Measurements from ENCODE around the gene OGFR.

Gene OGFR

GRCh38 chr20:62792182-62792939, 12.3 kb upstream of the OGFR start:
- TF ChIP-seq CTCF (IDR thresholded peaks at IDR 0.05; ENCODE audit: extremely low read depth, missing control alignments): no peak
- DNase-seq (ENCODE audit: low spot score): no peak

DNA sequence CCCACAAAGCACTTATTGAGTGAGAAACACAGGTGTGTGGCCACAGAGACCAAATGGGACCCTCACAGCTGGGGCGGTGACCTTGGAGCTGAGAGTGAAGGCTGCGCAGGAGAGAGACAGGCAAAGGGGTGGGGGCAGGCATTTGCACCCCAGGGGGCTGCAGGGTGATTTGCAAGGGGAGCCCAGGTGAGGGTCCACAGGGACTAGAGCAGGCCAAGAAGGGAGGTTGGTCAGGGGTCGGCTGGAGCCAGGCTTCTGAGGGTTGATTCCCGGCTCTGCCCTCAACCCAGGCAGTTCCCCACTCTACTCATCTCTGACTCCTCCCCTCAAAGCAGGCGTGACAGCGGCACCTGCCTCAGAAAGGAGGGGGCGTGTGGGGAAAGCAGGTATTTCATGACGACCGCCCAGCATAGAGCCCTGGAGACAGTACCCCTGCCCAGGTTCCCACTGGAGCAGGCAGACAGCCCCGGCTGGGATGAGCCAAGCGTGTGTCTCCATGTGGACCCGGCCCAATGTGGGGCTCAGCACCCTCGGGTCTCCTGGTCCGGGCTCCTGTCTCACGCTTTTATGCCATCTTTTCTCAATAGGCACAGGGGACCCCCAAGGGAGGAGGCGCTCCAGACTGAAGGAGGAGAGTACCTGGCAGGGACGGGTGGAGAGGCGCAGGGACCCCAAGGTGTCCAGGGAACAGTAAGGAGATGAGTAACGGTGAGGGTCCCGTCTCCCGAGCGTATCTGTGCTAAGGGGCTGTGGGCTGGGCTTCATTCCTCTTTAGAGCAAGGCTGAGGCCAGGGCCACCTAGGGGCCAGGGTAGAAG, 11.5 kb upstream of the OGFR start:
- no peak for DNase-seq (ENCODE audit: low spot score)

DNA sequence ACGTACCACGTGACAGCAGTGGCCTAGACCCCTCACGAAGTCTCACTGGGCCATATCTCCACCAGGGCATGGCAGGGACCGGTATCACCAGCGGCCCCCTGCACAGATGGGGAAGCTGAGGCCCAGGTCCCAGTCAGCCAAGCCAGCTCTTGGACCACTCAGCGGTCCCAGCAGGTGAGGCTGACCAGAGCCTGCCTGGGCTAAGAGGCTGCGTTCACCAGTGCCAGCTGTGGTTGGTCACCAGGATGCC, 11.0 kb upstream of the OGFR start:
- no peak for TF ChIP-seq CTCF (IDR thresholded peaks at IDR 0.05; ENCODE audit: extremely low read depth, missing control alignments)
- DNase-seq (ENCODE audit: low spot score): no peak

More for the DNA sequence above, 11.5 kb upstream of the OGFR start:
- TF ChIP-seq CTCF (IDR thresholded peaks at IDR 0.05; ENCODE audit: extremely low read depth, missing control alignments): no peak

DNA sequence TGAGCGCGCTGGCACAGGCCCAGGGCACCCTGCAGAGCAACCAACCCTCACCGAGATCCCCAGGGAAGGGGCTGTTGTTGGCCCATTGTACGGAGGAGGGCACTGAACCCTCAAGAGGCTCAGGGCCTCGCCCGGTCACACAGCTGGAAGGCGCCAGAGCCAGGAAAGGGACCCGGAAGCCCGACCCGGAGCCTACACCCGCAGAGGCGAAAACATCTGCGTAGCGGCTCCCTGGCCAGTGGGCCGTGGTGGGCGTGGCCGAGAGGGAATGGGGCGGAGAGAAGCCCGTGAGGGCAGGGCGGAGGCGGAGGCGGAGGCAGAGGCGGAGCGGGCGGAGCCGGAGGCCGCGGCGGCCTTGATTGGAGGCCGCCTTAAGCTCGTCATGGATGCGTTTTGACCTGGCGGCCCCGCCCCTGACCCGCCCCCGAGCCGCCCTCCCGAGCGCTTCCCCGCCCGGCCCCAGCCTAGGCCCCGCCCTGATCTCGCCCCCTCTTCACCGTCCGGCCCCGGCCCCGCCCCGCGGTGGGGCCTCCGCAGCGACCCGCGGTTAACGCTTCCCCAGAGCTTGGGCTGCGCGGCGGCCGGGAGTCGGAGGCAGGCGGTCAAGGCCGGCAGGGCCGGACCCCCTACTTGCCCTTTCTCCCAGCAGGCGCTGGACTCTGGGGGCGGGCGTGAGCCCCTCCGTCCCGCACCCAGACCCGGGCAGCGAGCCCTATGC, 10.5 kb upstream of the OGFR start:
- peak; percentile 98 for DNase-seq (ENCODE audit: low spot score)
- TF ChIP-seq CTCF (IDR thresholded peaks at IDR 0.05; ENCODE audit: extremely low read depth, missing control alignments): no peak

GRCh38 chr20:62795023-62795761, 9.4 kb upstream of the OGFR start:
- TF ChIP-seq CTCF (IDR thresholded peaks at IDR 0.05; ENCODE audit: extremely low read depth, missing control alignments): no peak
- DNase-seq (ENCODE audit: low spot score): peak; percentile 75

- no peak for TF ChIP-seq CTCF (IDR thresholded peaks at IDR 0.05; ENCODE audit: extremely low read depth, missing control alignments)
- DNase-seq (ENCODE audit: low spot score): no peak
Measured at GRCh38 chr20:62796699-62797491, 7.7 kb upstream of the OGFR start.
